Measurements from ENCODE around the gene HSPB1.

DNA sequence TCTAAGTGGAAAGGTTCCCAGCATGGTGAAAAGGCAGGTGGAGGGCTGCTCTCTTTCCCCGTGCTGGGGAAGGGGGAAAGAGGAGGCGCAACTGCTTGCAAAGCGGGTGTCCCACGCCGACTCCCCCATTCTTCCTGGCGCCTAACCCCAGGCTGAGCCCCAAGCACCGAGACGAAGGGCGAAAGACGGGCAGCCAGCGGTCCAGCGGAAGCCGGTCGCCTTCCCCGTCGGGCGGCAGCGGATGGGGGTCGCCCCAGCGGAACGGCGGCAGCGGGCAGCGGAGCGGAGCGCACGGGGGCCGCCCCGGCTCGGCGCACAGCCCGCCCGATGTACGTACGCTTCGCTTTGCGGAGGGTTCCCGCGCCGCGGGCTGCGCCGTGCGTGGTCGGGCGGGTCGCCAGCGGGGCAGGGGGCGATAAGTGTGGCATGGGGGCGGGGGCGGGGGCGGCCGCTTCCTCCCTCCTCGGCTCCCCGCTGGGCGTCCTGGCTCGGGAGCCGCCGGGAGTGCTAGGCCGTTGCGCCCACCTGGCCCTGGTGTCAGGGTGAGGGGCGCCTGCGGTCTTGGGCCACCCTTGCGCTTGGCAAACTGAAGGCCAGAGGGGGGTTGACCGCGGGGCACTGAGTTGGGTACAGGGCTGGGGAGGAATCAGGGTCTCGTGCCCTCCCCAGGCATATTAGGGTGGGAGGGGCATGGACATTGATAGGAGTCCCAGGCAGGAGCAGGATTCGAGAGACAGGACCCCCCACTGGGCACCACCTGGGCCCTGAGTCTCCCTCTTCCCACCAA is 35.2 kb upstream of the HSPB1 start:
- no peak for TF ChIP-seq EZH2phosphoT487 (IDR thresholded peaks at IDR 0.05; ENCODE audit: borderline replicate concordance, low read depth, low read length)
- TF ChIP-seq, protein P1, sequence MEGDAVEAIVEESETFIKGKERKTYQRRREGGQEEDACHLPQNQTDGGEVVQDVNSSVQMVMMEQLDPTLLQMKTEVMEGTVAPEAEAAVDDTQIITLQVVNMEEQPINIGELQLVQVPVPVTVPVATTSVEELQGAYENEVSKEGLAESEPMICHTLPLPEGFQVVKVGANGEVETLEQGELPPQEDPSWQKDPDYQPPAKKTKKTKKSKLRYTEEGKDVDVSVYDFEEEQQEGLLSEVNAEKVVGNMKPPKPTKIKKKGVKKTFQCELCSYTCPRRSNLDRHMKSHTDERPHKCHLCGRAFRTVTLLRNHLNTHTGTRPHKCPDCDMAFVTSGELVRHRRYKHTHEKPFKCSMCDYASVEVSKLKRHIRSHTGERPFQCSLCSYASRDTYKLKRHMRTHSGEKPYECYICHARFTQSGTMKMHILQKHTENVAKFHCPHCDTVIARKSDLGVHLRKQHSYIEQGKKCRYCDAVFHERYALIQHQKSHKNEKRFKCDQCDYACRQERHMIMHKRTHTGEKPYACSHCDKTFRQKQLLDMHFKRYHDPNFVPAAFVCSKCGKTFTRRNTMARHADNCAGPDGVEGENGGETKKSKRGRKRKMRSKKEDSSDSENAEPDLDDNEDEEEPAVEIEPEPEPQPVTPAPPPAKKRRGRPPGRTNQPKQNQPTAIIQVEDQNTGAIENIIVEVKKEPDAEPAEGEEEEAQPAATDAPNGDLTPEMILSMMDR (conservative IDR thresholded peaks at IDR 0.05; ENCODE audit: low read length): no peak

Measured in OCI-LY7 (cell line).